HUES64 (cell line): ENCODE measurements around the gene ALAD.
A peak's percentile ranks its signal among the peaks of the same experiment; 100 is the strongest.

ENCODE experiments used
- H3K27ac ChIP-seq: 2 replicates; pipeline ENCODE4 v1.7.0; 2013; ENCODE audit warnings: low read depth, low read length, inconsistent platforms
- H3K27me3 ChIP-seq: 2 replicates; pipeline ENCODE4 v1.6.1; 2013; ENCODE audit warnings: mild to moderate bottlenecking, low read length; ENCODE audit not compliant: insufficient read depth
- H3K36me3 ChIP-seq: 2 replicates; pipeline ENCODE4 v1.6.1; 2013; ENCODE audit warnings: mild to moderate bottlenecking, low read length; ENCODE audit not compliant: insufficient read depth
- H3K4me1 ChIP-seq: 2 replicates; pipeline ENCODE4 v1.6.1; 2013; ENCODE audit warnings: mild to moderate bottlenecking, low read length, moderate library complexity; ENCODE audit not compliant: insufficient read depth
- H3K4me3 ChIP-seq: 2 replicates; pipeline ENCODE4 v1.5.1; 2013; ENCODE audit warnings: mild to moderate bottlenecking, low read length, moderate library complexity
- H3K9ac ChIP-seq: 2 replicates; pipeline ENCODE4 v1.6.1; 2013; ENCODE audit warnings: mild to moderate bottlenecking, low read depth, low read length
- H3K9me3 ChIP-seq: 2 replicates; pipeline ENCODE4 v1.6.1; 2013; ENCODE audit warnings: low read depth, low read length; ENCODE audit not compliant: insufficient read depth
- WGBS: fragments of 150-250, 120-280 bp; methylation state at CpG from one replicate; pipeline ENCODE4 v1.1.7; 2013; ENCODE audit warnings: missing lambda C conversion rate; 5-methylcytosine and 5-hydroxymethylcytosine counted together

ALAD gene

GRCh38 chr9:113343732-113344231 lies 57.3 kb downstream of the ALAD start:
- no peaks in the 10 kb centered on the region for H3K36me3 ChIP-seq
- no peak overlapping the region for H3K9ac ChIP-seq
- no peaks in the 10 kb centered on the region for H3K9me3 ChIP-seq
- H3K4me1 ChIP-seq = 0 out of 2 replicates have a peak, but pooled peaks cover under 1% of the 10 kb centered on the region
- no peak overlapping the region for H3K4me3 ChIP-seq
- 100% methylated on average over 1 of the region's 1 CpG for WGBS
- H3K27ac ChIP-seq = no peak overlapping the region
- H3K27me3 ChIP-seq = peaks cover 24% of the 10 kb centered on the region

GRCh38 chr9:113341712-113342410 lies 59.2 kb downstream of the ALAD start:
- Histone ChIP-seq H3K4me1 (no peaks in the 10 kb centered on the region), H3K27me3 (peaks cover 10% of the 10 kb centered on the region), H3K36me3 (no peaks in the 10 kb centered on the region), H3K9me3 (no peaks in the 10 kb centered on the region), H3K9ac (no peak overlapping the region), H3K27ac (no peak overlapping the region), H3K4me3 (no peak overlapping the region)
- 79% methylated on average over 9 of the region's 9 CpGs for WGBS

- no peaks in the 10 kb centered on the region for H3K36me3 ChIP-seq
- H3K27ac ChIP-seq = no peak within 1 kb of the TSS; the same call in 1 of the 2 replicates
- H3K27me3 ChIP-seq = peaks cover 10% of the 10 kb centered on the region
- H3K4me3 ChIP-seq = peak within 1 kb of the TSS; percentile 74
- no peaks in the 10 kb centered on the region for H3K4me1 ChIP-seq
- H3K9ac ChIP-seq = peak within 1 kb of the TSS; percentile 67
- H3K9me3 ChIP-seq = no peaks in the 10 kb centered on the region
- 1% methylated on average over 46 of the region's 46 CpGs for WGBS
These were observed 60.9 kb downstream of the ALAD start, which contains the start of gene WDR31 for GRCh38 chr9:113340011-113340699. Gene WDR31 (minus strand): TSS chr9:113340275. CDS start chr9:113332022, 8,253 bp downstream.

- Histone ChIP-seq H3K27ac (no peak overlapping the region), H3K27me3 (peaks cover 10% of the 10 kb centered on the region), H3K9ac (no peak overlapping the region), H3K4me1 (no peaks in the 10 kb centered on the region), H3K36me3 (no peaks in the 10 kb centered on the region), H3K9me3 (no peaks in the 10 kb centered on the region), H3K4me3 (no peak overlapping the region)
- WGBS = 91% methylated on average over 2 of the region's 2 CpGs
These were observed 63.4 kb downstream of the ALAD start for GRCh38 chr9:113337714-113338113.
